Prostate gland (tissue), 2 donors: ENCODE results near the gene NEK1.

Source experiments
- POLR2AphosphoS5 ChIP-seq: sonication (generic); formaldehyde crosslinking; IDR thresholded peaks from one replicate; pipeline ENCODE4 v1.6.1; 2017; ENCODE audit warnings: antibody characterized with exemption
- TF ChIP-seq, protein P1 (sequence below), 4 experiments: fragments of 200-600 bp in 2 of 4; fragments of 450-650 bp in 2 of 4; sonication (generic) in 2 of 4; IDR thresholded peaks; 1 replicate in 3 of 4; 2 replicates in 1 of 4; pipeline ENCODE4 v1.5.1; 2016 to 2019; ENCODE audit warnings: antibody characterized with exemption in 4 of 4, mild to moderate bottlenecking in 2 of 4, moderate library complexity in 2 of 4

GRCh38 chr4:169658196-169658595 lies 45.8 kb upstream of the NEK1 start:
- TF ChIP-seq POLR2AphosphoS5: no peak
- TF ChIP-seq, protein P1, sequence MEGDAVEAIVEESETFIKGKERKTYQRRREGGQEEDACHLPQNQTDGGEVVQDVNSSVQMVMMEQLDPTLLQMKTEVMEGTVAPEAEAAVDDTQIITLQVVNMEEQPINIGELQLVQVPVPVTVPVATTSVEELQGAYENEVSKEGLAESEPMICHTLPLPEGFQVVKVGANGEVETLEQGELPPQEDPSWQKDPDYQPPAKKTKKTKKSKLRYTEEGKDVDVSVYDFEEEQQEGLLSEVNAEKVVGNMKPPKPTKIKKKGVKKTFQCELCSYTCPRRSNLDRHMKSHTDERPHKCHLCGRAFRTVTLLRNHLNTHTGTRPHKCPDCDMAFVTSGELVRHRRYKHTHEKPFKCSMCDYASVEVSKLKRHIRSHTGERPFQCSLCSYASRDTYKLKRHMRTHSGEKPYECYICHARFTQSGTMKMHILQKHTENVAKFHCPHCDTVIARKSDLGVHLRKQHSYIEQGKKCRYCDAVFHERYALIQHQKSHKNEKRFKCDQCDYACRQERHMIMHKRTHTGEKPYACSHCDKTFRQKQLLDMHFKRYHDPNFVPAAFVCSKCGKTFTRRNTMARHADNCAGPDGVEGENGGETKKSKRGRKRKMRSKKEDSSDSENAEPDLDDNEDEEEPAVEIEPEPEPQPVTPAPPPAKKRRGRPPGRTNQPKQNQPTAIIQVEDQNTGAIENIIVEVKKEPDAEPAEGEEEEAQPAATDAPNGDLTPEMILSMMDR (IDR thresholded peaks at IDR 0.05): no peak
